Measurements from ENCODE around the gene PARP11. TPM values are rescaled to one million over a fixed set of nuclear protein-coding genes. Genes with fewer than 3 reads are reported as not detected.

The PARP11 gene
- polyA plus RNA-seq, 4 donors: 1.3 to 7.9 (median 4.3) TPM

DNA sequence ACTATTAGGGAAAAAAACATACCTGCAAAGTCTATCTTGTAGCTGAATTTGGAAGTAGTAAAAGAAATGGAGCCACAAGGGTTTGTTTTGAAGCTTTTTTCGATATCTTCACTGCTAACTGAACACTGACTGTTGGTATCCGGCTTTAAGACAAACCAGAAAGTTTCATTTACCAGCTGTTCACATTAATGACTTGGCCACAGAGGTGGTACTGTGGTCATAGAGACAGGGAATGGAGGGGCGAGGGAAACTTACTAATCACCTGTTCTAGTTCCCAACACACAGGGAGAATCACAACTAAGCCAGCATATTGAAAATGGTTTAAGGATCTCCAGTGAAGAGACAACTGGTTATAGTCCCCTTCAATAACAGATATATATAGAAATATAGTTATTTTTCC is 44.3 kb downstream of the PARP11 start:
- 90 to 94% (median 91%) methylated on average over 3 of the region's 3 CpGs for WGBS, 3 donors
- no peak overlapping the region for H3K27ac ChIP-seq (ENCODE audit: low read depth in 1 of 3, low read length in 2 of 3)
- FAIRE-seq (no peak), DNase-seq (no peak)
- H3K36me3 ChIP-seq (ENCODE audit: control insufficient read depth in 3 of 3, insufficient read depth in 2 of 3, low read depth in 1 of 3, low read length in 3 of 3): peaks cover 3 to 6% (median 6%) of the 10 kb centered on the region in 3 donors
- H3K9me3 ChIP-seq (ENCODE audit: control insufficient read depth in 2 of 2, insufficient read depth in 1 of 2, low read depth in 1 of 2, low read length in 1 of 2): no peaks in the 10 kb centered on the region
- no peaks in the 10 kb centered on the region for H3K4me1 ChIP-seq (ENCODE audit: control insufficient read depth in 3 of 3, insufficient read depth in 2 of 3, low read depth in 1 of 3, low read length in 2 of 3)
- no peaks in the 10 kb centered on the region for H3K27me3 ChIP-seq (ENCODE audit: control insufficient read depth in 3 of 3, insufficient read depth in 3 of 3, low read length in 3 of 3)
- no peak overlapping the region for H3K4me3 ChIP-seq (ENCODE audit: low read depth in 1 of 3, low read length in 3 of 3)

DNA sequence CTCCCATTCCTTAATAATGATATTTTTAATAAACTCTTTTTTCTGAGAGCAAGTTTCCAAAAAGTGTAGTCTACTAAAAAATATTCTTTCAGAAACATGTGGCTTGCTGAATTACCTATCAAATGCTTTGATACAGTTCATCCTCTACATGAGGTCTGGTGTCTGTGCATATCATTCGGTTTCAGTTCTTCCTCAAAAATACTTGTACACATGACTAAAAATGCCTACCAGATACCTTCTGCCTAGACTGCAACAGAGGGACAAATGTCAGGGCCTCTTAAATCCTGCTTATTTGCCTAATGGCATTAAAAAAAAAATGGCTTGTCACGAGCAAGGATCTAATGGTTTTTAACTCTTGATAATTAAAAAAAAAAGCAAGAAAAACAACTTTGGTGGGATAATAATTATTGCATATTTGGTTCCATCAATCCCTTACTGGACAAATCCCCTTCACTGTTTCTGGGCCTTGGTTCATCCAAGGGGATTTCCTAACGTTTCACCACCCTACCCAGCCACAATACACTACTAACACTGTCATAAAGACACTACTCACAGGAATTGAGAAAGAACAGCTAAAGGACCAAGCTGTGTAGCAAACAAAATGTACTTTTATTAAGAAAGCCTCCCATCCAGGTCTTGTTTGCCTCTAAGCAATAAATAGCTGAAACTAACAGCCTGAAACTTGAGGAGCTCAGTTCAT is 45.7 kb downstream of the PARP11 start:
- DNase-seq: no peak
- Histone ChIP-seq H3K36me3 (ENCODE audit: control insufficient read depth in 3 of 3, insufficient read depth in 2 of 3, low read depth in 1 of 3, low read length in 3 of 3) (peaks cover 3 to 6% (median 6%) of the 10 kb centered on the region in 3 donors), H3K27ac (ENCODE audit: low read depth in 1 of 3, low read length in 2 of 3) (no peak overlapping the region), H3K9me3 (ENCODE audit: control insufficient read depth in 2 of 2, insufficient read depth in 1 of 2, low read depth in 1 of 2, low read length in 1 of 2) (no peaks in the 10 kb centered on the region), H3K4me1 (ENCODE audit: control insufficient read depth in 3 of 3, insufficient read depth in 2 of 3, low read depth in 1 of 3, low read length in 2 of 3) (no peaks in the 10 kb centered on the region), H3K27me3 (ENCODE audit: control insufficient read depth in 3 of 3, insufficient read depth in 3 of 3, low read length in 3 of 3) (no peaks in the 10 kb centered on the region), H3K4me3 (ENCODE audit: low read depth in 1 of 3, low read length in 3 of 3) (no peak overlapping the region)
- FAIRE-seq: no peak
- 85 to 91% (median 87%) methylated on average over 3 of the region's 3 CpGs for WGBS, 3 donors

DNA sequence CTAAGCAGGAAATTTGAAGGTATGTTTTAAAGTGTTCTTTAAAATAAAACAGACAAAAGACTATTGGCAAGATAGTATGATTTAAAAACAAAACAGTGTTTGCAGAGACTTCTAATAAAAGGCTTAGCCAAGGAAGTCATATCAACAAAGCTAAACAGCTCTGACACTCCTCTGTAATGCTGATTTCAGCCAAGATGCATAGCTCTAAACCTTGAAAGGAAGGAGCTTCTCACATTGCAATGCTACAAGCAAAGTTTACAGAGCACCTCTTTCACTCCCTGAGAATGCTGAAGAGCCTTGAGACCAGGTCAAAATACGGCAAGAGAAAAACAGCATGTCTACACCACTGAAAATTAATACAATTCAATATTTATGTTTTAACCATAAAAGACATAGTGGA is 51.8 kb downstream of the PARP11 start:
- Histone ChIP-seq H3K9me3 (ENCODE audit: control insufficient read depth in 2 of 2, insufficient read depth in 1 of 2, low read depth in 1 of 2, low read length in 1 of 2) (no peaks in the 10 kb centered on the region), H3K4me1 (ENCODE audit: control insufficient read depth in 3 of 3, insufficient read depth in 2 of 3, low read depth in 1 of 3, low read length in 2 of 3) (no peaks in the 10 kb centered on the region), H3K27me3 (ENCODE audit: control insufficient read depth in 3 of 3, insufficient read depth in 3 of 3, low read length in 3 of 3) (no peaks in the 10 kb centered on the region), H3K27ac (ENCODE audit: low read depth in 1 of 3, low read length in 2 of 3) (no peak overlapping the region), H3K36me3 (ENCODE audit: control insufficient read depth in 3 of 3, insufficient read depth in 2 of 3, low read depth in 1 of 3, low read length in 3 of 3) (peaks cover 5 to 6% (median 6%) of the 10 kb centered on the region in 3 donors), H3K4me3 (ENCODE audit: low read depth in 1 of 3, low read length in 3 of 3) (no peak overlapping the region)
- 93 to 96% (median 93%) methylated on average over 1 of the region's 1 CpG for WGBS, 3 donors
- no peak for FAIRE-seq
- DNase-seq: no peak

DNA sequence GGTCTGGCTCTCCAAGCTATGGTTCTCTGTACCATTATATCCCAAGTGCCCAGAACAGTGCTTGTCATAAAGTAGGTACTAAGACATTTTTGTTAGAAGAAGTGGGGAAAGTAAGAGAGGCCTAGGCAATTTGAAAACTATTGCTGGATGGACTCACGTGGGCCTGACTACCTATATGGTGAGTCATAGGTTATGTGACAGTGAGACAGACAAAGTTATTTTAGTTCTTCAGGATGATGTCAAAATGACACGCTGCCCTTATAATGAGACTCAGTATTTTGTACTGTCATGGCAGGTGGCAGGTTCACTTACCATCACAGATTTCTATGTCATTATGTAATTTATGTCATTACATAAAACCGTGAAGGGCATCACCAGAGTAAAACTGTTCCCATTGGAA is 53.1 kb downstream of the PARP11 start:
- H3K27ac ChIP-seq (ENCODE audit: low read depth in 1 of 3, low read length in 2 of 3): no peak overlapping the region
- no peaks in the 10 kb centered on the region for H3K4me1 ChIP-seq (ENCODE audit: control insufficient read depth in 3 of 3, insufficient read depth in 2 of 3, low read depth in 1 of 3, low read length in 2 of 3)
- DNase-seq (no peak), FAIRE-seq (no peak)
- no peak overlapping the region for H3K4me3 ChIP-seq (ENCODE audit: low read depth in 1 of 3, low read length in 3 of 3)
- no peaks in the 10 kb centered on the region for H3K27me3 ChIP-seq (ENCODE audit: control insufficient read depth in 3 of 3, insufficient read depth in 3 of 3, low read length in 3 of 3)
- no peaks in the 10 kb centered on the region for H3K9me3 ChIP-seq (ENCODE audit: control insufficient read depth in 2 of 2, insufficient read depth in 1 of 2, low read depth in 1 of 2, low read length in 1 of 2)
- H3K36me3 ChIP-seq (ENCODE audit: control insufficient read depth in 3 of 3, insufficient read depth in 2 of 3, low read depth in 1 of 3, low read length in 3 of 3): peaks cover under 1 to 3% (median 3%) of the 10 kb centered on the region in 3 donors
- WGBS, 3 donors: 89 to 93% (median 90%) methylated on average over 3 of the region's 3 CpGs

DNA sequence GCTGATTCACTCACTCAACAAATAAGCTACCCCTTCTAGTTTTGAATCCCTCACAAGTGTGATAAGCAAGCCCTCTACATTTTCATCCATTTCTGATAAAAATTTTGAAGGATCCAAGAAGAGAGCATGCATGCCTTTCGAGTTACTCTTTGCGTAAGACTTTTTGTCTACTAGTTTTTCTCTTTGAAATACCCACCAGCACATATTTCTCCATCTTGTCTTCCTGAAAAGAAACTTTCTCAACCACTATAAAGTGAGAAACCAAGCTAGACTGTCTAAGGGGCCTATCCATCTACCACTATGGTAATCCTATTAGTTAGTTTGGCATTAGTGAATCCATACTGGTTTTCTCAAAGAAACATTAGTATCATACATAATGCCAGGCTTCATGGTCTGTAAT is 56.9 kb downstream of the PARP11 start:
- H3K4me1 ChIP-seq (ENCODE audit: control insufficient read depth in 3 of 3, insufficient read depth in 2 of 3, low read depth in 1 of 3, low read length in 2 of 3): no peaks in the 10 kb centered on the region
- no peaks in the 10 kb centered on the region for H3K27me3 ChIP-seq (ENCODE audit: control insufficient read depth in 3 of 3, insufficient read depth in 3 of 3, low read length in 3 of 3)
- H3K27ac ChIP-seq (ENCODE audit: low read depth in 1 of 3, low read length in 2 of 3): no peak overlapping the region
- H3K9me3 ChIP-seq (ENCODE audit: control insufficient read depth in 2 of 2, insufficient read depth in 1 of 2, low read depth in 1 of 2, low read length in 1 of 2): no peaks in the 10 kb centered on the region
- H3K4me3 ChIP-seq (ENCODE audit: low read depth in 1 of 3, low read length in 3 of 3): no peak overlapping the region
- no peak for DNase-seq
- 91 to 95% (median 92%) methylated on average over 2 of the region's 2 CpGs for WGBS, 3 donors
- no peak for FAIRE-seq
- H3K36me3 ChIP-seq (ENCODE audit: control insufficient read depth in 3 of 3, insufficient read depth in 2 of 3, low read depth in 1 of 3, low read length in 3 of 3): peaks cover 0 to 3% (median 3%) of the 10 kb centered on the region in 3 donors

DNA sequence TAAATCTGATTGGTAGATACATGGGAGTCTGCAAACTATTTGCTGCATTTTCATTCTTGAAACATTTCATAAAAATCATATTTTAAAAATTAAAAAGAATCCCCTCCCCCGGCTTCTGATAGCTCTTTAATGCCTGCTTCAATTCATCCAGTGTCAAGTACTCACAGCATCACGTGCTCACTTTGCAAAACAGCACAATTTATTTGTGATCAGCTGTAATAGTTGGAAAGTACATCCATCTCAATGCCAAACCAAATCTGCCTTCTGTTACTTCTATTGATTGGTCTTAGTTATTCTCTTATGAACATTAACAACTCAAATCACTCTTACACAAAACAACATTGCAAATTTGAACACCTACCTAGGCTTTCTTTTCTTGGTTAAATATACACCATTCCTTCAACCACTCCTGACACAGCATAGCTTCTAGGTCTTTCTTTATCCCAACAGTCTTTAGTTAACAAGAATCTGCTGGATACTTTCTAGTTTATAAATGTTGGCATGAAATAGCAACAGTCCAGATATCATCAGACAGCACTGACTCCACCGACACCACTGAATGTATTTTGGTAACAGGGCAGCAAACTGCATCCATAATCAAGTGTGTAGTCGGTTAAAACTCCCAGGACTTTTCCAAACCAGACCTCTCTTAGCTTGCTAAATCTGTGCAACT is 58.0 kb downstream of the PARP11 start:
- WGBS, 3 donors: 85 to 95% (median 91%) methylated on average over 4 of the region's 4 CpGs
- H3K27ac ChIP-seq (ENCODE audit: low read depth in 1 of 3, low read length in 2 of 3): no peak overlapping the region

DNA sequence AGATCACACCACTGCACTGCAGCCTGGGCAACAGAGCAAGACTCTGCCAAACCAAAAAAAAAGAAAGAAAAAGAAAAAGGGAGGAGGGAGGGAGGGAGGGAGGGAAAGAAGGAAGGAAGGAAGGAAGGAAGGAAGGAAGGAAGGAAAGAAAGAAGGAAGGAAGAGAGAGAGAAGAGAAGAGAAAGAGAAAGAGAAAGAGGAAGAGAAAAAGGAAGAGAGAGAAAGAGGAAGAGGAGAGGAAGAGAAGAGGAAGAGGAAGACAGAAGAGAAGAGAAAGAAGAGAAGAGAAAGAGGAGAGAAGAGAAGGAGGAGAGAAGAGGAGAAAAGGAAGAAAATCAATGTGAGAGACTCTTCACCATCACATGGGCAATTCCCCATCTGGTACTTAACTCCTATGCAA is 62.7 kb downstream of the PARP11 start:
- no peak for FAIRE-seq
- Histone ChIP-seq H3K36me3 (ENCODE audit: control insufficient read depth in 3 of 3, insufficient read depth in 2 of 3, low read depth in 1 of 3, low read length in 3 of 3) (peaks cover 0 to 2% (median 2%) of the 10 kb centered on the region in 3 donors), H3K4me1 (ENCODE audit: control insufficient read depth in 3 of 3, insufficient read depth in 2 of 3, low read depth in 1 of 3, low read length in 2 of 3) (no peaks in the 10 kb centered on the region), H3K4me3 (ENCODE audit: low read depth in 1 of 3, low read length in 3 of 3) (no peak overlapping the region), H3K27me3 (ENCODE audit: control insufficient read depth in 3 of 3, insufficient read depth in 3 of 3, low read length in 3 of 3) (no peaks in the 10 kb centered on the region), H3K27ac (ENCODE audit: low read depth in 1 of 3, low read length in 2 of 3) (no peak overlapping the region), H3K9me3 (ENCODE audit: control insufficient read depth in 2 of 2, insufficient read depth in 1 of 2, low read depth in 1 of 2, low read length in 1 of 2) (no peaks in the 10 kb centered on the region)
- DNase-seq: no peak

More for the DNA sequence above, 58.0 kb downstream of the PARP11 start:
- FAIRE-seq (no peak), DNase-seq (no peak)
- Histone ChIP-seq H3K9me3 (ENCODE audit: control insufficient read depth in 2 of 2, insufficient read depth in 1 of 2, low read depth in 1 of 2, low read length in 1 of 2) (no peaks in the 10 kb centered on the region), H3K4me1 (ENCODE audit: control insufficient read depth in 3 of 3, insufficient read depth in 2 of 3, low read depth in 1 of 3, low read length in 2 of 3) (no peaks in the 10 kb centered on the region), H3K36me3 (ENCODE audit: control insufficient read depth in 3 of 3, insufficient read depth in 2 of 3, low read depth in 1 of 3, low read length in 3 of 3) (peaks cover 0 to 3% (median 3%) of the 10 kb centered on the region in 3 donors), H3K27me3 (ENCODE audit: control insufficient read depth in 3 of 3, insufficient read depth in 3 of 3, low read length in 3 of 3) (no peaks in the 10 kb centered on the region), H3K4me3 (ENCODE audit: low read depth in 1 of 3, low read length in 3 of 3) (no peak overlapping the region)

DNA sequence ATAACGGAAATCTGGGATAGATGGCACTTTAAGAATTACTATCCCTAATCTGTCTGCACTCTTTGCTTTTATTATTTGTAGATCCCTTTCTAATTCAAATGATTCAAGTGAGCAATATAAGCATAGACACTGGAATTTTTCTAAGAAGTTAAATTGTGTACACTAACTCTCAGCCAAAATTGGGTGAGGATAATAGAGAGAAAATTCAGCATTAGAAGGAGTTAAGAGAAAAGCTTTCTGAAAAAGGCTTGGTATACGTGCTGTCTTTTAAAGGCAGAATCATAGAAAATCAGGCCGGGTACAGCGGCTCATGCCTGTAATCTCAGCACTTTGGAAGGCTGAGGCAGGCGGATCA is 63.2 kb downstream of the PARP11 start:
- FAIRE-seq: no peak
- Histone ChIP-seq H3K9me3 (ENCODE audit: control insufficient read depth in 2 of 2, insufficient read depth in 1 of 2, low read depth in 1 of 2, low read length in 1 of 2) (no peaks in the 10 kb centered on the region), H3K36me3 (ENCODE audit: control insufficient read depth in 3 of 3, insufficient read depth in 2 of 3, low read depth in 1 of 3, low read length in 3 of 3) (peaks cover 0 to 2% (median 2%) of the 10 kb centered on the region in 3 donors), H3K4me1 (ENCODE audit: control insufficient read depth in 3 of 3, insufficient read depth in 2 of 3, low read depth in 1 of 3, low read length in 2 of 3) (no peaks in the 10 kb centered on the region), H3K27me3 (ENCODE audit: control insufficient read depth in 3 of 3, insufficient read depth in 3 of 3, low read length in 3 of 3) (no peaks in the 10 kb centered on the region), H3K27ac (ENCODE audit: low read depth in 1 of 3, low read length in 2 of 3) (no peak overlapping the region), H3K4me3 (ENCODE audit: low read depth in 1 of 3, low read length in 3 of 3) (no peak overlapping the region)
- 96 to 98% (median 96%) methylated on average over 5 of the region's 5 CpGs for WGBS, 3 donors
- no peak for DNase-seq
